ENCODE results near the gene SEC16A. TPM values are rescaled to one million over a fixed set of nuclear protein-coding genes. Genes with fewer than 3 reads are reported as not detected.

The SEC16A gene
- total and polyA plus RNA-seq, 2 donors (not counting 3 experiments of a cell fraction or from before 2014, with no cell fraction given) = 34.5 to 80.6 TPM

DNA sequence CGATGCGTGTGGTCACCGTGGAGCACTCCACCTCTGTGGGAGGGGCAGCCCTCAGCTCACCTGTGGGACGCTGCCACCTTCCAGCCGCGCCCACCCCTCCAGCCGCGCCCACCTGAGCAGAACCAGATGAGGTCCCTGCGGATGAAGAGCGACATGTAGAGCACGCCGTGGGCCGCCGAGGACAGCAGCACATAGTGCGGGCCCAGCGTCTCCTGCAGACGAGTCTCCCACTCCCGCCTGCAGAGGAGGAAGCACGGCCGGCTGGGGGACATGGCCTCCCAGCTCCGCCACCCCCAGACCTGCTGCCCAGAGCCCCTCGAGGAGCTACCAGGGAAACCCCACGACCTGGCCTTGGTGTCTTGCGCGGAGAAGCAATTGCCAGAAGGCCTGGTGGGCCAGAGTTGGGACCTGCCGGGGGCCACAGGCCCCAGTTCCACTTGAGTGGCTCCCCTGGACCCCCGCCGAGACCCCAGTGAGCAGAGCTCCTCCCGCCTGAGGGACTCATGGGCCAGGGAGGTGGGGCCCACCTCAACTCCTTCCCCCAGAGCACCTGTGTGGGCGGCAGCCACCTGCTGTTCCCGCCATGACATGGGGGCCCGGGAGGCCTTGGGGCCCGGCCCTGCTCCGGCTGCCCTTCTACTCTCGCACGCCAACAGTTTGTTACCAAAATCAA is 49.7 kb downstream of the SEC16A start:
- Histone ChIP-seq H3K9ac (replicated peaks; ENCODE audit: extremely low read depth, insufficient read depth, low read length) (no peak overlapping the region), H3K4me3 (replicated peaks in 1 of 3; ENCODE audit: insufficient read depth in 1 of 3, low read depth in 1 of 3, low read length in 3 of 3) (no peak overlapping the region), H3K79me2 (ENCODE audit: control insufficient read depth, insufficient read depth, low read length) (peaks cover 35% of the 10 kb centered on the region), H3K4me1 (ENCODE audit: control insufficient read depth, extremely low read depth, insufficient read depth, low read length) (peaks cover 11% of the 10 kb centered on the region), H3K9me3 (replicated peaks; ENCODE audit: control insufficient read depth, insufficient read depth, low read length) (no peaks in the 10 kb centered on the region), H3K9me1 (replicated peaks; ENCODE audit: control insufficient read depth, extremely low read depth, insufficient read depth, low read length) (no peaks in the 10 kb centered on the region), H3K27me3 (ENCODE audit: control insufficient read depth in 2 of 2, insufficient read depth in 2 of 2, low read length in 2 of 2) (no peaks in the 10 kb centered on the region), H3K36me3 (ENCODE audit: control insufficient read depth in 2 of 2, extremely low read depth in 1 of 2, insufficient read depth in 2 of 2, low read length in 2 of 2) (peaks cover 2 to 17% of the 10 kb centered on the region in 2 experiments), H3K4me2 (ENCODE audit: insufficient read depth, low read length) (no peak overlapping the region), H4K20me1 (replicated peaks; ENCODE audit: control insufficient read depth, extremely low read depth, insufficient read depth, low read length) (no peaks in the 10 kb centered on the region), H2AFZ (ENCODE audit: low read depth, low read length) (no peak overlapping the region), H3K27ac (ENCODE audit: insufficient read depth, low read depth, low read length) (no peak overlapping the region)
- TF ChIP-seq POLR2A (IDR thresholded peaks at IDR 0.05; ENCODE audit: low read depth, low read length) = no peak
- no peak for TF ChIP-seq FOS (IDR thresholded peaks at IDR 0.05; ENCODE audit: borderline replicate concordance, insufficient read depth, low read length)
- no peak for TF ChIP-seq MYC (IDR thresholded peaks at IDR 0.05; ENCODE audit: low read depth, low read length)
- TF ChIP-seq GATA2 (IDR thresholded peaks at IDR 0.05; ENCODE audit: insufficient read depth, insufficient read length, low read depth, low read length) = no peak
- TF ChIP-seq, protein P1, sequence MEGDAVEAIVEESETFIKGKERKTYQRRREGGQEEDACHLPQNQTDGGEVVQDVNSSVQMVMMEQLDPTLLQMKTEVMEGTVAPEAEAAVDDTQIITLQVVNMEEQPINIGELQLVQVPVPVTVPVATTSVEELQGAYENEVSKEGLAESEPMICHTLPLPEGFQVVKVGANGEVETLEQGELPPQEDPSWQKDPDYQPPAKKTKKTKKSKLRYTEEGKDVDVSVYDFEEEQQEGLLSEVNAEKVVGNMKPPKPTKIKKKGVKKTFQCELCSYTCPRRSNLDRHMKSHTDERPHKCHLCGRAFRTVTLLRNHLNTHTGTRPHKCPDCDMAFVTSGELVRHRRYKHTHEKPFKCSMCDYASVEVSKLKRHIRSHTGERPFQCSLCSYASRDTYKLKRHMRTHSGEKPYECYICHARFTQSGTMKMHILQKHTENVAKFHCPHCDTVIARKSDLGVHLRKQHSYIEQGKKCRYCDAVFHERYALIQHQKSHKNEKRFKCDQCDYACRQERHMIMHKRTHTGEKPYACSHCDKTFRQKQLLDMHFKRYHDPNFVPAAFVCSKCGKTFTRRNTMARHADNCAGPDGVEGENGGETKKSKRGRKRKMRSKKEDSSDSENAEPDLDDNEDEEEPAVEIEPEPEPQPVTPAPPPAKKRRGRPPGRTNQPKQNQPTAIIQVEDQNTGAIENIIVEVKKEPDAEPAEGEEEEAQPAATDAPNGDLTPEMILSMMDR (IDR thresholded peaks at IDR 0.05; ENCODE audit: extremely low read depth in 1 of 2, insufficient read depth in 1 of 2, low read depth in 1 of 2, low read length in 2 of 2) = no peak
- ChIA-PET CTCF (no interaction called here), POLR2A (no interaction called here)
- dilution Hi-C loops (cut with MboI; ENCODE audit: extremely low pct_ligation_motif_present, low sequenced_read_pairs) = no loop called here
- DNase-seq (ENCODE audit: low read depth, low spot score) (no peak), FAIRE-seq (no peak)
- intact Hi-C loops (cut with micrococcal nuclease) = no loop called here
- BruUV-seq (replicated peaks) = no TSS peak

- Histone ChIP-seq H4K20me1 (replicated peaks; ENCODE audit: control insufficient read depth, extremely low read depth, insufficient read depth, low read length) (no peaks in the 10 kb centered on the region), H3K9me1 (replicated peaks; ENCODE audit: control insufficient read depth, extremely low read depth, insufficient read depth, low read length) (no peaks in the 10 kb centered on the region), H3K27me3 (ENCODE audit: control insufficient read depth in 2 of 2, insufficient read depth in 2 of 2, low read length in 2 of 2) (no peaks in the 10 kb centered on the region), H3K9ac (replicated peaks; ENCODE audit: extremely low read depth, insufficient read depth, low read length) (no peak overlapping the region), H2AFZ (ENCODE audit: low read depth, low read length) (no peak overlapping the region), H3K4me1 (ENCODE audit: control insufficient read depth, extremely low read depth, insufficient read depth, low read length) (peaks cover 6% of the 10 kb centered on the region), H3K4me3 (replicated peaks in 1 of 3; ENCODE audit: insufficient read depth in 1 of 3, low read depth in 1 of 3, low read length in 3 of 3) (no peak overlapping the region), H3K4me2 (ENCODE audit: insufficient read depth, low read length) (no peak overlapping the region), H3K27ac (ENCODE audit: insufficient read depth, low read depth, low read length) (no peak overlapping the region), H3K79me2 (ENCODE audit: control insufficient read depth, insufficient read depth, low read length) (peaks cover 29% of the 10 kb centered on the region), H3K9me3 (replicated peaks; ENCODE audit: control insufficient read depth, insufficient read depth, low read length) (no peaks in the 10 kb centered on the region), H3K36me3 (ENCODE audit: control insufficient read depth in 2 of 2, extremely low read depth in 1 of 2, insufficient read depth in 2 of 2, low read length in 2 of 2) (peaks cover 2 to 17% of the 10 kb centered on the region in 2 experiments)
- no TSS peak for BruUV-seq (replicated peaks)
- dilution Hi-C loops (cut with MboI; ENCODE audit: extremely low pct_ligation_motif_present, low sequenced_read_pairs) = no loop called here
- ChIA-PET POLR2A (no interaction called here), CTCF (no interaction called here)
- intact Hi-C loops (cut with micrococcal nuclease) = no loop called here
- no peak for TF ChIP-seq GATA2 (IDR thresholded peaks at IDR 0.05; ENCODE audit: insufficient read depth, insufficient read length, low read depth, low read length)
- TF ChIP-seq EZH2 (IDR thresholded peaks at IDR 0.05; ENCODE audit: borderline replicate concordance, low read depth, low read length, severe bottlenecking) = no peak
- no peak for TF ChIP-seq POLR2A (IDR thresholded peaks at IDR 0.05; ENCODE audit: low read depth, low read length)
- no peak for TF ChIP-seq JUN (IDR thresholded peaks at IDR 0.05; ENCODE audit: borderline replicate concordance, insufficient read depth, insufficient read length, low read depth)
- TF ChIP-seq MAX (IDR thresholded peaks at IDR 0.05; ENCODE audit: insufficient read depth, insufficient read length) = no peak
- TF ChIP-seq FOS (IDR thresholded peaks at IDR 0.05; ENCODE audit: borderline replicate concordance, insufficient read depth, low read length) = no peak
- TF ChIP-seq, protein P1 (IDR thresholded peaks at IDR 0.05; ENCODE audit: extremely low read depth in 1 of 2, insufficient read depth in 1 of 2, low read depth in 1 of 2, low read length in 2 of 2) = no peak
- TF ChIP-seq MYC (IDR thresholded peaks at IDR 0.05; ENCODE audit: low read depth, low read length) = no peak
- TF ChIP-seq POLR2AphosphoS5 (IDR thresholded peaks at IDR 0.05; ENCODE audit: insufficient read depth, low read depth, low read length) = no peak
- DNase-seq (ENCODE audit: low read depth, low spot score) = no peak
- no peak for FAIRE-seq
These were observed 50.2 kb downstream of the SEC16A start for GRCh38 chr9:136432591-136432990.

Data from endothelial cell of umbilical vein (primary cell).